H9 (cell line): ENCODE results near the gene ERC1. TPM values are rescaled to one million over a fixed set of nuclear protein-coding genes. Genes with fewer than 3 reads are reported as not detected.

Experiments used
- DNase-seq: peaks from one replicate; pipeline ENCODE4 v3.0.0-alpha.2; 2017
- H2AFZ ChIP-seq: one replicate; pipeline ENCODE4 v1.6.1; 2013; ENCODE audit warnings: mild to moderate bottlenecking, low read length, control low read depth, moderate library complexity
- H2AK5ac ChIP-seq: 2 replicates; pipeline ENCODE4 v1.6.1; 2013; ENCODE audit warnings: low read length, control low read depth, mixed read lengths; ENCODE audit not compliant: insufficient read length
- H2BK120ac ChIP-seq: one replicate; pipeline ENCODE4 v1.6.1; 2013; ENCODE audit warnings: low read depth, mild to moderate bottlenecking, low read length, control low read depth, inconsistent platforms; ENCODE audit not compliant: poor library complexity, severe bottlenecking
- H2BK12ac ChIP-seq: 2 replicates; pipeline ENCODE4 v1.6.1; 2013; ENCODE audit warnings: low read length, control low read depth, mixed read lengths, low read depth; ENCODE audit not compliant: insufficient read length
- H2BK15ac ChIP-seq: 2 replicates; pipeline ENCODE4 v1.6.1; 2013; ENCODE audit warnings: low read depth, low read length, control low read depth
- H2BK20ac ChIP-seq: one replicate; pipeline ENCODE4 v1.6.1; 2013; ENCODE audit warnings: low read depth, mild to moderate bottlenecking, low read length, control low read depth, inconsistent platforms; ENCODE audit not compliant: poor library complexity, severe bottlenecking
- H2BK5ac ChIP-seq: 2 replicates; pipeline ENCODE4 v1.6.1; 2013; ENCODE audit warnings: low read length, control low read depth, mixed read lengths; ENCODE audit not compliant: insufficient read length
- H3K14ac ChIP-seq: 2 replicates; pipeline ENCODE4 v1.6.1; 2013; ENCODE audit warnings: low read length, control low read depth; ENCODE audit not compliant: insufficient read depth
- H3K18ac ChIP-seq: 2 replicates; pipeline ENCODE4 v1.6.1; 2013; ENCODE audit warnings: low read depth, mild to moderate bottlenecking, mixed read lengths, low read length, control low read depth; ENCODE audit not compliant: insufficient read length
- H3K23ac ChIP-seq: 2 replicates; pipeline ENCODE4 v1.6.1; 2013; ENCODE audit warnings: low read length, control low read depth, mixed read lengths, low read depth; ENCODE audit not compliant: insufficient read length
- H3K23me2 ChIP-seq: 2 replicates; pipeline ENCODE4 v1.6.1; 2013; ENCODE audit warnings: low read depth, mild to moderate bottlenecking, mixed read lengths, low read length, control low read depth; ENCODE audit not compliant: insufficient read length, poor library complexity, severe bottlenecking
- H3K27ac ChIP-seq: 2 replicates; pipeline ENCODE4 v1.5.1; 2013; ENCODE audit warnings: low read length, control low read depth, mixed read lengths, low read depth; ENCODE audit not compliant: insufficient read length
- H3K27me3 ChIP-seq: 2 replicates; pipeline ENCODE4 v1.6.1; 2013; ENCODE audit warnings: low read length, control low read depth, inconsistent platforms; ENCODE audit not compliant: insufficient read depth
- H3K4ac ChIP-seq: 2 replicates; pipeline ENCODE4 v1.6.1; 2013; ENCODE audit warnings: low read depth, mild to moderate bottlenecking, control low read depth, inconsistent platforms, low read length, moderate library complexity
- H3K4me1 ChIP-seq: 2 replicates; pipeline ENCODE4 v1.6.1; 2013; ENCODE audit warnings: low read length, control low read depth, inconsistent platforms; ENCODE audit not compliant: insufficient read depth
- H3K4me2 ChIP-seq: 2 replicates; pipeline ENCODE4 v1.6.1; 2013; ENCODE audit warnings: low read length, control low read depth, mixed read lengths; ENCODE audit not compliant: insufficient read length, insufficient read depth
- H3K56ac ChIP-seq: 2 replicates; pipeline ENCODE4 v1.6.1; 2013; ENCODE audit warnings: low read depth, mild to moderate bottlenecking, mixed read lengths, low read length, control low read depth; ENCODE audit not compliant: insufficient read length
- H3K79me1 ChIP-seq: 2 replicates; pipeline ENCODE4 v1.6.1; 2013; ENCODE audit warnings: low read depth, mild to moderate bottlenecking, moderate library complexity, low read length, control low read depth, inconsistent platforms; ENCODE audit not compliant: insufficient read depth, poor library complexity, severe bottlenecking
- H3K79me2 ChIP-seq: 2 replicates; pipeline ENCODE4 v1.6.1; 2013; ENCODE audit warnings: low read length, control low read depth, inconsistent platforms; ENCODE audit not compliant: insufficient read depth
- H3K9ac ChIP-seq: 2 replicates; pipeline ENCODE4 v1.6.1; 2013; ENCODE audit warnings: low read length, control low read depth, mixed read lengths; ENCODE audit not compliant: insufficient read length; ENCODE audit errors: extremely low read depth
- H3K9me3 ChIP-seq: one replicate; pipeline ENCODE4 v1.6.1; 2013; ENCODE audit warnings: low read depth, low read length, inconsistent platforms; ENCODE audit not compliant: control insufficient read depth
- H3T11ph ChIP-seq: one replicate; pipeline ENCODE4 v1.6.1; 2013; ENCODE audit warnings: mild to moderate bottlenecking, low read length, control low read depth, inconsistent platforms
- H4K20me1 ChIP-seq: one replicate; pipeline ENCODE4 v1.6.1; 2013; ENCODE audit not compliant: control insufficient read depth, insufficient read length, insufficient read depth
- H4K5ac ChIP-seq: 2 replicates; pipeline ENCODE4 v1.6.1; 2013; ENCODE audit warnings: low read depth, mild to moderate bottlenecking, mixed read lengths, low read length, control low read depth; ENCODE audit not compliant: insufficient read length
- H4K8ac ChIP-seq: replicated peaks from 2 replicates; pipeline ENCODE4 v1.6.1; 2013; ENCODE audit warnings: low read length, control low read depth, mixed read lengths, low read depth; ENCODE audit not compliant: insufficient read length
- H4K91ac ChIP-seq: 2 replicates; pipeline ENCODE4 v1.6.1; 2013; ENCODE audit warnings: low read depth, mild to moderate bottlenecking, moderate library complexity, mixed read lengths, low read length, control low read depth; ENCODE audit not compliant: insufficient read length
- H3K27ac Mint-ChIP-seq, 3 experiments: 2 replicates in 2 of 3; 3 replicates in 1 of 3; pipeline ENCODE4 v1.8.0; 2020 to 2021; ENCODE audit warnings: mixed read lengths in 3 of 3, mild to moderate bottlenecking in 1 of 3, moderate library complexity in 1 of 3
- H3K27me3 Mint-ChIP-seq: 2 replicates; pipeline ENCODE4 v1.8.0; 2021; ENCODE audit warnings: low read depth, mild to moderate bottlenecking, moderate library complexity, mixed read lengths
- H3K36me3 Mint-ChIP-seq, 3 experiments: 2 replicates in 2 of 3; 3 replicates in 1 of 3; pipeline ENCODE4 v1.8.0; 2020 to 2021; ENCODE audit warnings: low read depth in 3 of 3, mixed read lengths in 3 of 3; ENCODE audit not compliant: insufficient read depth in 1 of 3
- H3K4me1 Mint-ChIP-seq, 2 experiments: 2 replicates each; pipeline ENCODE4 v1.8.0; 2020; ENCODE audit warnings: mixed read lengths in 2 of 2
- H3K4me3 Mint-ChIP-seq, 2 experiments: 2 replicates in 1 of 2; 3 replicates in 1 of 2; pipeline ENCODE4 v1.8.0; 2020 to 2021; ENCODE audit warnings: mild to moderate bottlenecking in 2 of 2, mixed read lengths in 2 of 2, moderate library complexity in 1 of 2
- H3K9me3 Mint-ChIP-seq, 2 experiments: 2 replicates in 1 of 2; 3 replicates in 1 of 2; pipeline ENCODE4 v1.8.0; 2020; ENCODE audit warnings: mild to moderate bottlenecking in 2 of 2, mixed read lengths in 2 of 2, moderate library complexity in 1 of 2
- CTCF ChIP-seq: fragments of 200-600 bp; sonication (generic); conservative IDR thresholded peaks from 3 replicates; pipeline ENCODE4 v1.8.0; 2021; ENCODE audit warnings: antibody characterized with exemption, mild to moderate bottlenecking
- WGBS: extraction: QIAGEN DNeasy Blood & Tissue Kit; methylation state at CpG from one replicate; pipeline ENCODE4 v1.1.7; 2013; ENCODE audit warnings: missing lambda C conversion rate, low lambda C conversion rate, mixed read lengths; ENCODE audit not compliant: insufficient read length; ENCODE audit errors: extremely low coverage; 5-methylcytosine and 5-hydroxymethylcytosine counted together
- total RNA-seq: library from RNA; stranded (reverse); gene quantifications from 2 replicates; pipeline ENCODE4 v1.2.1, GENCODE V29; 2021

ERC1 gene
- total RNA-seq, 1 experiment from 2014 or later: 51.2 TPM

- peak; percentile 51 for DNase-seq
- H4K20me1 ChIP-seq: no peaks in the 10 kb centered on the region
- no peak overlapping the region for H2AK5ac ChIP-seq
- no peak overlapping the region for H3K4ac ChIP-seq
- H2BK20ac ChIP-seq: no peak overlapping the region
- no peak overlapping the region for H3K23ac ChIP-seq
- H3K27ac Mint-ChIP-seq: no peak overlapping the region
- no peak overlapping the region for H3K18ac ChIP-seq
- peaks cover 35% of the 10 kb centered on the region for H3K27me3 ChIP-seq
- H4K91ac ChIP-seq: no peak overlapping the region
- H3K27ac ChIP-seq: no peak overlapping the region
- H3K4me1 ChIP-seq: no peaks in the 10 kb centered on the region
- no peak overlapping the region for H2AFZ ChIP-seq
- TF ChIP-seq CTCF: no peak
- peak overlapping the region; percentile 15 for H3K4me2 ChIP-seq
- peaks cover 10% of the 10 kb centered on the region for H3K23me2 ChIP-seq
- H3K9me3 ChIP-seq: no peaks in the 10 kb centered on the region
- WGBS: no CpG with 5 or more reads among the region's 101 CpGs
- H3T11ph ChIP-seq: no peak overlapping the region
- H2BK5ac ChIP-seq: no peak overlapping the region
- no peak overlapping the region for H2BK120ac ChIP-seq
- no peak overlapping the region for H4K5ac ChIP-seq
- no peak overlapping the region for H3K56ac ChIP-seq
- no peak overlapping the region for H2BK15ac ChIP-seq
- H3K4me1 Mint-ChIP-seq: peaks cover 13 to 16% of the 10 kb centered on the region in 2 experiments
- H3K79me2 ChIP-seq: no peaks in the 10 kb centered on the region
- no peak overlapping the region for H3K9ac ChIP-seq
- H3K4me3 Mint-ChIP-seq: peak overlapping the region; percentile 69 to 90
- peaks cover 0 to 2% (median 0%) of the 10 kb centered on the region in 3 experiments; a peak in 2 of 7 replicates for H3K36me3 Mint-ChIP-seq
- H3K79me1 ChIP-seq: no peaks in the 10 kb centered on the region
- H3K27me3 Mint-ChIP-seq: peaks cover 89% of the 10 kb centered on the region
- no peak overlapping the region for H4K8ac ChIP-seq
- peaks cover 0 to 2% of the 10 kb centered on the region in 2 experiments; a peak in 2 of 5 replicates for H3K9me3 Mint-ChIP-seq
- H3K14ac ChIP-seq: no peak overlapping the region
- no peak overlapping the region for H2BK12ac ChIP-seq
Observed at GRCh38 chr12:1529862-1530591, 539.0 kb downstream of the ERC1 start.
